ENCODE measurements around the gene EFCAB7. TPM values are rescaled to one million over a fixed set of nuclear protein-coding genes. Genes with fewer than 3 reads are reported as not detected.

EFCAB7 gene
- total and polyA plus RNA-seq, 2 of the 13 experiments (the other 11 are each of a cell fraction or from before 2014, with no cell fraction given): 1.7 to 5.4 TPM

DNA sequence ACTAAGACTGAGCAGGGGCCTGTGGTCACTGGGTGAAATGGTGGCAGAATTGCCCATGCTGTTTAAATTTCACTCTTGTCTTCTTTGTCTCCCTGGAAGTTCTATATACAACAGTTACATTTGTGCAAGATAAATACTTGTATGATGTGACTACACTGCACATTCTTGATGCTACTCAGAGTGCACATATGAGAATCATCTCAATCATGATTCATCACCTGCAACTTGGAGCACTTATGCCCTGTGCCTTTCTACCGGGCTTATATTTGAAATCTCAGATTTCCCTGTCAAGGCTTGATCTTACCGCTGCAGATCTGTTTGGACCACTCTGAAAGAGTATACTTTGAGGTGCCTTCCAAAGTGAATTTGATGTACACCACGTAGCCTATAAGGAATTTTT is 80.5 kb downstream of the EFCAB7 start:
- no peak overlapping the region for H2AFZ ChIP-seq (ENCODE audit: low read length)
- in situ Hi-C loops (cut with HindIII; ENCODE audit: extremely low pct_ligation_motif_present, low pct_unique_long_range_greater_than_20kb) (loop anchor here (25.0 kb wide), 1 partner anchor 308 kb away; no protein-coding TSS in a partner anchor), intact Hi-C loops (cut with micrococcal nuclease; ENCODE audit: unreplicated experiment) (no loop called here)
- whole genome bisulfite sequencing (ENCODE audit: low lambda C conversion rate): 95% methylated on average over 3 of the region's 3 CpGs
- no peak overlapping the region for H3K9ac ChIP-seq (ENCODE audit: insufficient read depth, low read depth, low read length)
- ChIA-PET CTCF (ENCODE audit: low intra/inter-chr PET ratio, low total read pairs) (no interaction called here), POLR2A (no interaction called here)
- TF ChIP-seq GATAD1 (CRISPR knock-in tag; IDR thresholded peaks at IDR 0.05) (no peak), ZNF234 (CRISPR knock-in tag; conservative IDR thresholded peaks at IDR 0.05) (no peak), SATB2 (CRISPR knock-in tag; IDR thresholded peaks at IDR 0.05) (no peak), MAF1 (CRISPR knock-in tag; IDR thresholded peaks at IDR 0.05; ENCODE audit: borderline replicate concordance) (no peak), ESRRA (CRISPR knock-in tag; IDR thresholded peaks at IDR 0.05; ENCODE audit: low read depth) (no peak), ZNF274 (CRISPR knock-in tag; IDR thresholded peaks at IDR 0.05) (no peak), RNF2 (conservative IDR thresholded peaks at IDR 0.05; ENCODE audit: low read depth) (no peak), ZNF121 (CRISPR knock-in tag; IDR thresholded peaks at IDR 0.05) (no peak), GATA4 (IDR thresholded peaks at IDR 0.05; ENCODE audit: borderline replicate concordance, low read depth) (no peak), ZBTB1 (CRISPR knock-in tag; IDR thresholded peaks at IDR 0.05; ENCODE audit: borderline replicate concordance) (no peak), ZNF775 (CRISPR knock-in tag; IDR thresholded peaks at IDR 0.05; ENCODE audit: borderline replicate concordance) (no peak)
- TF ChIP-seq, protein P1, sequence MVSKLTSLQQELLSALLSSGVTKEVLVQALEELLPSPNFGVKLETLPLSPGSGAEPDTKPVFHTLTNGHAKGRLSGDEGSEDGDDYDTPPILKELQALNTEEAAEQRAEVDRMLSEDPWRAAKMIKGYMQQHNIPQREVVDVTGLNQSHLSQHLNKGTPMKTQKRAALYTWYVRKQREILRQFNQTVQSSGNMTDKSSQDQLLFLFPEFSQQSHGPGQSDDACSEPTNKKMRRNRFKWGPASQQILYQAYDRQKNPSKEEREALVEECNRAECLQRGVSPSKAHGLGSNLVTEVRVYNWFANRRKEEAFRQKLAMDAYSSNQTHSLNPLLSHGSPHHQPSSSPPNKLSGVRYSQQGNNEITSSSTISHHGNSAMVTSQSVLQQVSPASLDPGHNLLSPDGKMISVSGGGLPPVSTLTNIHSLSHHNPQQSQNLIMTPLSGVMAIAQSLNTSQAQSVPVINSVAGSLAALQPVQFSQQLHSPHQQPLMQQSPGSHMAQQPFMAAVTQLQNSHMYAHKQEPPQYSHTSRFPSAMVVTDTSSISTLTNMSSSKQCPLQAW (CRISPR knock-in tag; IDR thresholded peaks at IDR 0.05): no peak
- TF ChIP-seq, protein P2, sequence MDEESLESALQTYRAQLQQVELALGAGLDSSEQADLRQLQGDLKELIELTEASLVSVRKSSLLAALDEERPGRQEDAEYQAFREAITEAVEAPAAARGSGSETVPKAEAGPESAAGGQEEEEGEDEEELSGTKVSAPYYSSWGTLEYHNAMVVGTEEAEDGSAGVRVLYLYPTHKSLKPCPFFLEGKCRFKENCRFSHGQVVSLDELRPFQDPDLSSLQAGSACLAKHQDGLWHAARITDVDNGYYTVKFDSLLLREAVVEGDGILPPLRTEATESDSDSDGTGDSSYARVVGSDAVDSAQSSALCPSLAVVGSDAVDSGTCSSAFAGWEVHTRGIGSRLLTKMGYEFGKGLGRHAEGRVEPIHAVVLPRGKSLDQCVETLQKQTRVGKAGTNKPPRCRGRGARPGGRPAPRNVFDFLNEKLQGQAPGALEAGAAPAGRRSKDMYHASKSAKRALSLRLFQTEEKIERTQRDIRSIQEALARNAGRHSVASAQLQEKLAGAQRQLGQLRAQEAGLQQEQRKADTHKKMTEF (CRISPR knock-in tag; IDR thresholded peaks at IDR 0.05): no peak
- TF ChIP-seq, protein P3, sequence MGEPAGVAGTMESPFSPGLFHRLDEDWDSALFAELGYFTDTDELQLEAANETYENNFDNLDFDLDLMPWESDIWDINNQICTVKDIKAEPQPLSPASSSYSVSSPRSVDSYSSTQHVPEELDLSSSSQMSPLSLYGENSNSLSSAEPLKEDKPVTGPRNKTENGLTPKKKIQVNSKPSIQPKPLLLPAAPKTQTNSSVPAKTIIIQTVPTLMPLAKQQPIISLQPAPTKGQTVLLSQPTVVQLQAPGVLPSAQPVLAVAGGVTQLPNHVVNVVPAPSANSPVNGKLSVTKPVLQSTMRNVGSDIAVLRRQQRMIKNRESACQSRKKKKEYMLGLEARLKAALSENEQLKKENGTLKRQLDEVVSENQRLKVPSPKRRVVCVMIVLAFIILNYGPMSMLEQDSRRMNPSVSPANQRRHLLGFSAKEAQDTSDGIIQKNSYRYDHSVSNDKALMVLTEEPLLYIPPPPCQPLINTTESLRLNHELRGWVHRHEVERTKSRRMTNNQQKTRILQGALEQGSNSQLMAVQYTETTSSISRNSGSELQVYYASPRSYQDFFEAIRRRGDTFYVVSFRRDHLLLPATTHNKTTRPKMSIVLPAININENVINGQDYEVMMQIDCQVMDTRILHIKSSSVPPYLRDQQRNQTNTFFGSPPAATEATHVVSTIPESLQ (CRISPR knock-in tag; conservative IDR thresholded peaks at IDR 0.05): no peak
- FAIRE-seq: no peak
- DNase-seq (ENCODE audit: low spot score): no peak
- H3K27me3 ChIP-seq (ENCODE audit: control insufficient read depth in 1 of 2, insufficient read depth in 2 of 2, low read length in 2 of 2): no peaks in the 10 kb centered on the region
- H3K79me2 ChIP-seq (ENCODE audit: insufficient read depth, low read length): peaks cover 62% of the 10 kb centered on the region
- H3K9me3 ChIP-seq (ENCODE audit: low read length): no peaks in the 10 kb centered on the region
- H3K4me1 ChIP-seq (ENCODE audit: insufficient read depth, low read length): peaks cover 63% of the 10 kb centered on the region
- no peak overlapping the region for H3K4me2 ChIP-seq (ENCODE audit: low read depth, low read length)
- no TSS peak for BruUV-seq (replicated peaks)
- H3K36me3 ChIP-seq (replicated peaks in 1 of 2; ENCODE audit: control insufficient read depth in 1 of 2, insufficient read depth in 2 of 2, low read length in 2 of 2): peaks cover 2 to 36% of the 10 kb centered on the region in 2 experiments; a peak in 3 of 5 replicates
- H4K20me1 ChIP-seq (ENCODE audit: insufficient read depth, low read length): no peaks in the 10 kb centered on the region
- H3K4me3 ChIP-seq (replicated peaks in 1 of 3; ENCODE audit: insufficient read depth in 1 of 3, low read depth in 2 of 3, low read length in 3 of 3): no peak overlapping the region
- no peak for ATAC-seq
- no peak overlapping the region for H3K27ac ChIP-seq (ENCODE audit: extremely low read length, insufficient read depth, low read length)
